Erythroblast (primary cell): ENCODE data around the gene KRTAP10-4.

ENCODE experiments used
- GATA1 ChIP-seq: IDR thresholded peaks from 2 replicates; pipeline ENCODE4 v1.6.1; 2011; ENCODE audit warnings: low read depth, mild to moderate bottlenecking, control low read depth, low read length, moderate library complexity
- POLR2A ChIP-seq: IDR thresholded peaks from 2 replicates; pipeline ENCODE4 v1.6.1; 2011; ENCODE audit warnings: mild to moderate bottlenecking, low read length

DNA sequence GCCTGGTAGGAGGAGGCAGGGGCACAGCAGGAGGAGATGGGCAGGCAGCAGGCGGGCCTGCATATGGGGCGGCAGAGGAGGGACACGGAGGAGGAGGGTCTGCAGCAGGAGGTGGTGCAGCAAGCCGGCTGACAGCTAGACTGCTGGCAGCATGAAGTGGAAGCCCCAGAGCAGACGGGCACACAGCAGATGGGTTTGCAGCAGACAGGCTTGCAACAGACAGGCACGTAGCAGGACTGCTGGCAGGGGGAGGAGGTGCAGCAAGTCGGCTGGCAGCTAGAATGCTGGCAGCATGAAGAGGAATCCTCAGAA is 6.3 kb downstream of the KRTAP10-4 start:
- TF ChIP-seq POLR2A (no peak), GATA1 (no peak)
